IPS DF 4.7 (cell line): ENCODE data around the gene NSDHL.
"Not testable (repeated sequence)": the region's sequence is repeated elsewhere in the genome, so short reads cannot be mapped to it uniquely, and the experiment has no call there.

Source experiments
- DNase-seq: peaks from one replicate; pipeline ENCODE4 v3.0.0-alpha.2; 2013; ENCODE audit warnings: low spot score; ENCODE audit errors: extremely low read depth

Gene NSDHL

GRCh38 chrX:152830312-152831305 lies at the start of gene NSDHL, which contains the start of gene CETN2:
Gene NSDHL (plus strand): TSS chrX:152831063. CDS start chrX:152846325, 15,262 bp downstream.
Gene CETN2 (minus strand): TSS chrX:152830757. CDS start chrX:152830710, 47 bp downstream.
- DNase-seq = peak; percentile 62

GRCh38 chrX:152787062-152787461 lies 43.8 kb upstream of the NSDHL start:
- DNase-seq = not testable (repeated sequence)

- DNase-seq = no peak
Measured at GRCh38 chrX:152798945-152799344, 31.9 kb upstream of the NSDHL start.

- no peak for DNase-seq
Measured at GRCh38 chrX:152806035-152806434, 24.8 kb upstream of the NSDHL start.

- DNase-seq = no peak
Measured at GRCh38 chrX:152810403-152810802, 20.5 kb upstream of the NSDHL start.

GRCh38 chrX:152813206-152813605 lies 17.7 kb upstream of the NSDHL start:
- DNase-seq = no peak

GRCh38 chrX:152814048-152814447 lies 16.8 kb upstream of the NSDHL start:
- no peak for DNase-seq

GRCh38 chrX:152817078-152817764 lies 13.6 kb upstream of the NSDHL start:
- no peak for DNase-seq

- DNase-seq = no peak
Measured at GRCh38 chrX:152818356-152818755, 12.5 kb upstream of the NSDHL start.

GRCh38 chrX:152819266-152819665 lies 11.6 kb upstream of the NSDHL start:
- no peak for DNase-seq

GRCh38 chrX:152819732-152820131 lies 11.1 kb upstream of the NSDHL start:
- DNase-seq = no peak

GRCh38 chrX:152821145-152821765 lies 9.6 kb upstream of the NSDHL start:
- DNase-seq = no peak

GRCh38 chrX:152822383-152823086 lies 8.3 kb upstream of the NSDHL start:
- DNase-seq = no peak

GRCh38 chrX:152823657-152824056 lies 7.2 kb upstream of the NSDHL start:
- no peak for DNase-seq

GRCh38 chrX:152824841-152825374 lies 6.0 kb upstream of the NSDHL start:
- DNase-seq = no peak

- no peak for DNase-seq
Measured at GRCh38 chrX:152831391-152831790, 528 bp downstream of the NSDHL start.

- no peak for DNase-seq
Measured at GRCh38 chrX:152832520-152832919, 1.7 kb downstream of the NSDHL start.

- no peak for DNase-seq
Measured at GRCh38 chrX:152833378-152833777, 2.5 kb downstream of the NSDHL start.

GRCh38 chrX:152835470-152835869 lies 4.6 kb downstream of the NSDHL start:
- DNase-seq = not testable (repeated sequence)

GRCh38 chrX:152842772-152843338 lies 12.0 kb downstream of the NSDHL start:
- no peak for DNase-seq

- DNase-seq = no peak
Measured at GRCh38 chrX:152843852-152844251, 13.0 kb downstream of the NSDHL start.
